ENCODE data around the gene FARP2. TPM values are rescaled to one million over a fixed set of nuclear protein-coding genes. Genes with fewer than 3 reads are reported as not detected.

Gene FARP2
- total RNA-seq, 1 experiment from 2014 or later = 49.3 TPM

DNA sequence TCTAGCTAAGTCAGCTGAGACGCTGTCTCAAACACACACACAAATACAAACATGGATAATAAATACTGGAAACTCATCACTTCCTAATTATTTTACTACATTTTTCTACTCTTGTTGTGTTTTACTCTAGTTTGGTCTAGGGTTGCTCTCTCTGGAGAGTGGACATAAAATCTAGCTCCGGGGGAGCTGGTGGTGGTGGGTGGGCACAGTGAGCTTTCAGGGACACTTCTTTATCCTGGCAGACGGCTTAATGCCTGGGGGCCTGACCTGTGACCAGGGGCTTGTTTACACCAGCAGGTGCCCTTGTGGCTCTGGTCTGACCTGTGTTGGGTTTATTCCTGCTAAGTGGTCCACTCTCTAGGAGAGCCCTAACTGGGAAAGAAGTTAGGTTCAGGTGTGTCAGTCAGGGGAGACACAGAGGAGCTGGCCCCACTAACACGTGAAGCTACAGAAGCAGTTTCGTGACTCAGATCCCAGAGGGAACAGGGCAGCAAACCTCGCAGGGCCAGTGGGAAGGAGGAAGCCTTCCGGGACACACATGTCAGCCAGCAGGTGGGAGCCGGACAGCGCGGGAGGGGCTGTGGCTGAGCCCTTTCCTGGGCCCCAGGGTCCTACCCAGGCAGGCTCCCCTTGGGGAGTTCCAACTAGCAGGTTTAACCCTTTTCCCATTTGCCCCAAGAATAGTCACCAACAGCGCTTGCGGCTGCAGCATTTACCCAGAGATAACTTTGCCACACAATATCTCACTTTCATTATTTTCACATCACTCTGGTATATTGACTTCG lies 180.0 kb downstream of the FARP2 start:
- Histone ChIP-seq H3K9me3 (ENCODE audit: control insufficient read depth in 1 of 2, insufficient read depth in 1 of 2, low read depth in 1 of 2, low read length in 2 of 2) (no peaks in the 10 kb centered on the region), H3K79me2 (ENCODE audit: insufficient read depth, low read length) (no peaks in the 10 kb centered on the region), H4K20me1 (ENCODE audit: insufficient read depth) (no peaks in the 10 kb centered on the region), H3K36me3 (ENCODE audit: control insufficient read depth in 1 of 2, insufficient read depth in 2 of 2, low read length in 2 of 2) (no peaks in the 10 kb centered on the region), H3K4me3 (replicated peaks in 1 of 2; ENCODE audit: low read depth in 1 of 2, low read length in 2 of 2) (no peak overlapping the region), H3K9me2 (ENCODE audit: insufficient read depth) (no peaks in the 10 kb centered on the region), H3K27ac (ENCODE audit: low read depth, low read length) (no peak overlapping the region), H2AFZ (ENCODE audit: low read depth, low read length, poor library complexity, severe bottlenecking) (no peak overlapping the region), H3K27me3 (ENCODE audit: insufficient read depth, low read length) (no peaks in the 10 kb centered on the region), H3K4me1 (ENCODE audit: control insufficient read depth in 1 of 2, insufficient read depth in 2 of 2, low read length in 2 of 2) (peaks cover 7 to 11% of the 10 kb centered on the region in 2 experiments), H3K4me2 (ENCODE audit: low read length) (no peak overlapping the region), H3K9ac (ENCODE audit: low read length) (no peak overlapping the region)
- POLR2A ChIA-PET = no interaction called here
- CTCF ChIA-PET = no interaction called here
- intact Hi-C loops (cut with micrococcal nuclease) = no loop called here
- RAD21 ChIA-PET (ENCODE audit: low non-redundant PET in 1 of 2, low total read pairs in 2 of 2, uncharacterized antibody in 2 of 2, unreplicated experiment in 2 of 2) = no interaction called here
- no TSS peak for BruUV-seq (replicated peaks)
- DNase-seq (ENCODE audit: low read depth, low spot score) (no peak), ATAC-seq (no peak)
- TF ChIP-seq, protein P1, sequence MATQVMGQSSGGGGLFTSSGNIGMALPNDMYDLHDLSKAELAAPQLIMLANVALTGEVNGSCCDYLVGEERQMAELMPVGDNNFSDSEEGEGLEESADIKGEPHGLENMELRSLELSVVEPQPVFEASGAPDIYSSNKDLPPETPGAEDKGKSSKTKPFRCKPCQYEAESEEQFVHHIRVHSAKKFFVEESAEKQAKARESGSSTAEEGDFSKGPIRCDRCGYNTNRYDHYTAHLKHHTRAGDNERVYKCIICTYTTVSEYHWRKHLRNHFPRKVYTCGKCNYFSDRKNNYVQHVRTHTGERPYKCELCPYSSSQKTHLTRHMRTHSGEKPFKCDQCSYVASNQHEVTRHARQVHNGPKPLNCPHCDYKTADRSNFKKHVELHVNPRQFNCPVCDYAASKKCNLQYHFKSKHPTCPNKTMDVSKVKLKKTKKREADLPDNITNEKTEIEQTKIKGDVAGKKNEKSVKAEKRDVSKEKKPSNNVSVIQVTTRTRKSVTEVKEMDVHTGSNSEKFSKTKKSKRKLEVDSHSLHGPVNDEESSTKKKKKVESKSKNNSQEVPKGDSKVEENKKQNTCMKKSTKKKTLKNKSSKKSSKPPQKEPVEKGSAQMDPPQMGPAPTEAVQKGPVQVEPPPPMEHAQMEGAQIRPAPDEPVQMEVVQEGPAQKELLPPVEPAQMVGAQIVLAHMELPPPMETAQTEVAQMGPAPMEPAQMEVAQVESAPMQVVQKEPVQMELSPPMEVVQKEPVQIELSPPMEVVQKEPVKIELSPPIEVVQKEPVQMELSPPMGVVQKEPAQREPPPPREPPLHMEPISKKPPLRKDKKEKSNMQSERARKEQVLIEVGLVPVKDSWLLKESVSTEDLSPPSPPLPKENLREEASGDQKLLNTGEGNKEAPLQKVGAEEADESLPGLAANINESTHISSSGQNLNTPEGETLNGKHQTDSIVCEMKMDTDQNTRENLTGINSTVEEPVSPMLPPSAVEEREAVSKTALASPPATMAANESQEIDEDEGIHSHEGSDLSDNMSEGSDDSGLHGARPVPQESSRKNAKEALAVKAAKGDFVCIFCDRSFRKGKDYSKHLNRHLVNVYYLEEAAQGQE (IDR thresholded peaks at IDR 0.05; ENCODE audit: low read depth) = no peak
- TF ChIP-seq FOSL1 (IDR thresholded peaks at IDR 0.05; ENCODE audit: low read depth) (no peak), YY1 (IDR thresholded peaks at IDR 0.05; ENCODE audit: extremely low read depth, insufficient replicate concordance, low read depth, low read length) (no peak), POLR2A (IDR thresholded peaks at IDR 0.05; ENCODE audit: borderline replicate concordance, extremely low read depth, insufficient read depth, insufficient read length) (no peak), POLR2AphosphoS5 (IDR thresholded peaks at IDR 0.05; ENCODE audit: low read depth, low read length) (no peak), ZFX (IDR thresholded peaks at IDR 0.05) (no peak), SIN3A (IDR thresholded peaks at IDR 0.05; ENCODE audit: low read depth) (no peak), EGR1 (IDR thresholded peaks at IDR 0.05; ENCODE audit: low read depth) (no peak), ZNF274 (IDR thresholded peaks at IDR 0.05; ENCODE audit: low read depth, low read length) (no peak), CBX3 (IDR thresholded peaks at IDR 0.05; ENCODE audit: low read depth) (no peak), CEBPB (IDR thresholded peaks at IDR 0.05; ENCODE audit: low read depth) (no peak)
- TF ChIP-seq, protein P2, sequence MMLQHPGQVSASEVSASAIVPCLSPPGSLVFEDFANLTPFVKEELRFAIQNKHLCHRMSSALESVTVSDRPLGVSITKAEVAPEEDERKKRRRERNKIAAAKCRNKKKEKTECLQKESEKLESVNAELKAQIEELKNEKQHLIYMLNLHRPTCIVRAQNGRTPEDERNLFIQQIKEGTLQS (IDR thresholded peaks at IDR 0.05) = no peak

All from HCT116 (cell line).